ENCODE data around the gene LHX6.

GRCh38 chr9:122226758-122227574 is 1.8 kb downstream of the LHX6 start:
- TF ChIP-seq, protein P1, sequence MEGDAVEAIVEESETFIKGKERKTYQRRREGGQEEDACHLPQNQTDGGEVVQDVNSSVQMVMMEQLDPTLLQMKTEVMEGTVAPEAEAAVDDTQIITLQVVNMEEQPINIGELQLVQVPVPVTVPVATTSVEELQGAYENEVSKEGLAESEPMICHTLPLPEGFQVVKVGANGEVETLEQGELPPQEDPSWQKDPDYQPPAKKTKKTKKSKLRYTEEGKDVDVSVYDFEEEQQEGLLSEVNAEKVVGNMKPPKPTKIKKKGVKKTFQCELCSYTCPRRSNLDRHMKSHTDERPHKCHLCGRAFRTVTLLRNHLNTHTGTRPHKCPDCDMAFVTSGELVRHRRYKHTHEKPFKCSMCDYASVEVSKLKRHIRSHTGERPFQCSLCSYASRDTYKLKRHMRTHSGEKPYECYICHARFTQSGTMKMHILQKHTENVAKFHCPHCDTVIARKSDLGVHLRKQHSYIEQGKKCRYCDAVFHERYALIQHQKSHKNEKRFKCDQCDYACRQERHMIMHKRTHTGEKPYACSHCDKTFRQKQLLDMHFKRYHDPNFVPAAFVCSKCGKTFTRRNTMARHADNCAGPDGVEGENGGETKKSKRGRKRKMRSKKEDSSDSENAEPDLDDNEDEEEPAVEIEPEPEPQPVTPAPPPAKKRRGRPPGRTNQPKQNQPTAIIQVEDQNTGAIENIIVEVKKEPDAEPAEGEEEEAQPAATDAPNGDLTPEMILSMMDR (IDR thresholded peaks at IDR 0.05 in 8 of 11, conservative IDR thresholded peaks at IDR 0.05 in 3 of 11) = no peak
- TF ChIP-seq POLR2AphosphoS5 (IDR thresholded peaks at IDR 0.05) (no peak), POLR2A (IDR thresholded peaks at IDR 0.05) (no peak)
